ENCODE measurements around the gene TBC1D21.

The TBC1D21 gene

GRCh38 chr15:73858062-73858461, 15.3 kb upstream of the TBC1D21 start:
- no peak for DNase-seq (ENCODE audit: low spot score)

- DNase-seq (ENCODE audit: low spot score): no peak
These were observed 11.1 kb upstream of the TBC1D21 start for GRCh38 chr15:73862276-73862675.

- DNase-seq (ENCODE audit: low spot score): no peak
These were observed 8.0 kb upstream of the TBC1D21 start for GRCh38 chr15:73865379-73865778.

- DNase-seq (ENCODE audit: low spot score): no peak
These were observed 7.5 kb upstream of the TBC1D21 start for GRCh38 chr15:73865904-73866303.

- no peak for DNase-seq (ENCODE audit: low spot score)
These were observed 6.9 kb upstream of the TBC1D21 start for GRCh38 chr15:73866481-73866880.

GRCh38 chr15:73866881-73867410, 6.4 kb upstream of the TBC1D21 start:
- no peak for DNase-seq (ENCODE audit: low spot score)

GRCh38 chr15:73867426-73867825, 5.9 kb upstream of the TBC1D21 start:
- DNase-seq (ENCODE audit: low spot score): no peak

- no peak for DNase-seq (ENCODE audit: low spot score)
These were observed 5.4 kb upstream of the TBC1D21 start for GRCh38 chr15:73867956-73868355.

- DNase-seq (ENCODE audit: low spot score): no peak
These were observed 4.0 kb upstream of the TBC1D21 start for GRCh38 chr15:73869216-73869995.

- no peak for DNase-seq (ENCODE audit: low spot score)
These were observed 2.5 kb upstream of the TBC1D21 start for GRCh38 chr15:73870700-73871408.

GRCh38 chr15:73872346-73872745, 1.0 kb upstream of the TBC1D21 start:
- DNase-seq (ENCODE audit: low spot score): no peak

- DNase-seq (ENCODE audit: low spot score): peak; percentile 47
These were observed 636 bp downstream of the TBC1D21 start for GRCh38 chr15:73873889-73874511.

GRCh38 chr15:73879426-73879825, 6.1 kb downstream of the TBC1D21 start:
- DNase-seq (ENCODE audit: low spot score): no peak

GRCh38 chr15:73881579-73882320, 8.4 kb downstream of the TBC1D21 start:
- no peak for DNase-seq (ENCODE audit: low spot score)

GRCh38 chr15:73882761-73883419, 9.5 kb downstream of the TBC1D21 start:
- no peak for DNase-seq (ENCODE audit: low spot score)

- no peak for DNase-seq (ENCODE audit: low spot score)
These were observed 10.8 kb downstream of the TBC1D21 start for GRCh38 chr15:73884159-73884558.

- no peak for DNase-seq (ENCODE audit: low spot score)
These were observed 12.8 kb downstream of the TBC1D21 start for GRCh38 chr15:73885954-73886700.

GRCh38 chr15:73886717-73887345, 13.5 kb downstream of the TBC1D21 start:
- DNase-seq (ENCODE audit: low spot score): no peak

GRCh38 chr15:73887481-73887880, 14.1 kb downstream of the TBC1D21 start:
- no peak for DNase-seq (ENCODE audit: low spot score)

Data from hepatic stellate cell (primary cell).